B cell (primary cell): ENCODE data around the gene TSPAN19.

Experiments used
- CTCF ChIP-seq: fragments of 200-600 bp; IDR thresholded peaks from one replicate; pipeline ENCODE4 v1.8.0; 2022; ENCODE audit warnings: antibody characterized with exemption, mild to moderate bottlenecking
- EZH2 ChIP-seq: IDR thresholded peaks from 2 replicates; pipeline ENCODE4 v1.6.1; 2012; ENCODE audit warnings: borderline replicate concordance, low read depth, mild to moderate bottlenecking, moderate library complexity, low read length; ENCODE audit not compliant: insufficient read depth, poor library complexity, severe bottlenecking

DNA sequence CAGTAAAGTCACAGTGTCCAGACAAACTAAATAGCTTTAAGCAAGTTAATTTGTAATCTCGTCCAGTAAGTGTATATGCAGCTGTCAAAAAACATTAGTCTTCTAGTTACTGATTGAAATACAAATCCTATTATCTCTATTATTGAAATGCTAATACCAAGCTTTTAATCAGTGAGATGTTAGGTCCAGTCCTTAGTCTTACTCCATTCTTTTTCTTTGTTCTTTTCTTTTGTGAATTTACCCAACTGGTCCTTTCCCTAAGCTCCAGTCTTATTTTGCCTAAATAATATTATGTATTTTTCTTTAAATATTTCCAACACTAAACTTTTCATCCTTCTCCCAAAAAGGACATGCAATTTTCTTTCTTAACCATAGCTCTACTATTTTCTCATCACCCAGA lies 57.2 kb downstream of the TSPAN19 start:
- TF ChIP-seq CTCF (no peak), EZH2 (no peak)
